SK-N-MC (cell line): ENCODE measurements around the gene CIT.

Source experiments
- DNase-seq: peaks from one replicate; pipeline ENCODE4 v3.0.0-alpha.2; 2011; ENCODE audit warnings: low read depth, low spot score
- H3K27ac ChIP-seq: fragments of 200-600 bp; sonication (generic); 2 replicates; pipeline ENCODE4 v1.5.1; 2016; ENCODE audit warnings: mixed run types
- H3K36me3 ChIP-seq: fragments of 200-600 bp; sonication (generic); 2 replicates; pipeline ENCODE4 v1.6.1; 2017; ENCODE audit warnings: antibody characterized with exemption, low read length, mixed read lengths; ENCODE audit not compliant: insufficient read depth
- H3K4me3 ChIP-seq: fragments of 200-600 bp; sonication (generic); 2 replicates; pipeline ENCODE4 v1.5.1; 2016
- H3K9ac ChIP-seq: fragments of 200-600 bp; sonication (generic); 2 replicates; pipeline ENCODE4 v1.8.0; 2017; ENCODE audit warnings: mixed run types, mixed read lengths; ENCODE audit not compliant: insufficient read length
- H3K9me3 ChIP-seq: fragments of 200-600 bp; sonication (generic); 2 replicates; pipeline ENCODE4 v1.6.1; 2017; ENCODE audit warnings: low read depth, mild to moderate bottlenecking, antibody characterized with exemption, low read length, moderate library complexity, mixed read lengths
- EZH2 ChIP-seq: fragments of 200-600 bp; sonication (generic); IDR thresholded peaks from one replicate; pipeline ENCODE4 v1.6.1; 2017; ENCODE audit warnings: antibody characterized with exemption
- FOXP2 ChIP-seq: optimal IDR thresholded peaks from 2 replicates; pipeline ENCODE3; 2011; ENCODE audit warnings: mild to moderate bottlenecking, moderate library complexity; ENCODE audit not compliant: insufficient read depth; ENCODE audit errors: extremely low read length, control extremely low read depth
- POLR2AphosphoS5 ChIP-seq: IDR thresholded peaks from 2 replicates; pipeline ENCODE4 v1.6.1; 2012; ENCODE audit warnings: mild to moderate bottlenecking, low read depth, low read length, borderline replicate concordance

The CIT gene

GRCh38 chr12:119672194-119672593 is 204.9 kb downstream of the CIT start:
- no peak overlapping the region for H3K4me3 ChIP-seq
- TF ChIP-seq EZH2 = no peak
- TF ChIP-seq FOXP2 = no peak
- TF ChIP-seq POLR2AphosphoS5 = no peak

GRCh38 chr12:119671070-119671469 is 206.1 kb downstream of the CIT start:
- Histone ChIP-seq H3K36me3 (peaks cover 50% of the 10 kb centered on the region), H3K9ac (no peak overlapping the region), H3K9me3 (no peaks in the 10 kb centered on the region), H3K4me3 (no peak overlapping the region), H3K27ac (no peak overlapping the region)
- no peak for DNase-seq
- no peak for TF ChIP-seq POLR2AphosphoS5

More at GRCh38 chr12:119672194-119672593, 204.9 kb downstream of the CIT start:
- DNase-seq = no peak
- H3K36me3 ChIP-seq = peaks cover 61% of the 10 kb centered on the region
- no peak overlapping the region for H3K9ac ChIP-seq
- H3K9me3 ChIP-seq = no peaks in the 10 kb centered on the region
- no peak overlapping the region for H3K27ac ChIP-seq

- peaks cover 38% of the 10 kb centered on the region for H3K36me3 ChIP-seq
- H3K9me3 ChIP-seq = no peaks in the 10 kb centered on the region
- TF ChIP-seq EZH2 (no peak), FOXP2 (no peak), POLR2AphosphoS5 (no peak)
- H3K4me3 ChIP-seq = no peak overlapping the region
- no peak for DNase-seq
- no peak overlapping the region for H3K9ac ChIP-seq
- no peak overlapping the region for H3K27ac ChIP-seq
These were observed 207.2 kb downstream of the CIT start for GRCh38 chr12:119669744-119670472.

- H3K9ac ChIP-seq = peak overlapping the region; percentile 94
- TF ChIP-seq FOXP2 = no peak
- no peak for TF ChIP-seq POLR2AphosphoS5
- no peak for TF ChIP-seq EZH2
- DNase-seq = no peak
- peak overlapping the region; percentile 52 for H3K27ac ChIP-seq
- no peaks in the 10 kb centered on the region for H3K9me3 ChIP-seq
- peak overlapping the region; percentile 94 for H3K4me3 ChIP-seq
- peaks cover 23% of the 10 kb centered on the region for H3K36me3 ChIP-seq
These were observed 208.7 kb downstream of the CIT start for GRCh38 chr12:119668324-119668841.

GRCh38 chr12:119667577-119668323 is 209.4 kb downstream of the CIT start, which contains the start of gene PRKAB1:
Gene PRKAB1 (plus strand): TSS chr12:119668133. CDS start chr12:119668245, 112 bp downstream.
- H3K9ac ChIP-seq = peak within 1 kb of the TSS; percentile 94
- H3K36me3 ChIP-seq = peaks cover 17% of the 10 kb centered on the region
- TF ChIP-seq FOXP2 (peak; percentile 77), POLR2AphosphoS5 (peak; percentile 86), EZH2 (no peak)
- DNase-seq = peak; percentile 68
- H3K27ac ChIP-seq = peak within 1 kb of the TSS; percentile 52
- H3K9me3 ChIP-seq = no peaks in the 10 kb centered on the region
- peak within 1 kb of the TSS; percentile 94 for H3K4me3 ChIP-seq

- Histone ChIP-seq H3K9ac (peak overlapping the region; percentile 65), H3K9me3 (no peaks in the 10 kb centered on the region), H3K27ac (no peak overlapping the region), H3K4me3 (peak overlapping the region; percentile 94), H3K36me3 (peaks cover 10% of the 10 kb centered on the region)
- no peak for TF ChIP-seq FOXP2
- TF ChIP-seq POLR2AphosphoS5 = no peak
- TF ChIP-seq EZH2 = no peak
- no peak for DNase-seq
These were observed 210.1 kb downstream of the CIT start for GRCh38 chr12:119666900-119667576.

GRCh38 chr12:119666226-119666795 is 210.8 kb downstream of the CIT start:
- Histone ChIP-seq H3K27ac (no peak overlapping the region), H3K36me3 (peaks cover 3% of the 10 kb centered on the region; the same call in 1 of the 2 replicates), H3K9me3 (no peaks in the 10 kb centered on the region), H3K9ac (no peak overlapping the region), H3K4me3 (no peak overlapping the region; the same call in 1 of the 2 replicates)
- DNase-seq = no peak
- TF ChIP-seq EZH2 = no peak
- TF ChIP-seq POLR2AphosphoS5 = no peak
- no peak for TF ChIP-seq FOXP2

- no peaks in the 10 kb centered on the region for H3K9me3 ChIP-seq
- no peaks in the 10 kb centered on the region; the same call in 1 of the 2 replicates for H3K36me3 ChIP-seq
- H3K4me3 ChIP-seq = no peak overlapping the region
- no peak for TF ChIP-seq EZH2
- no peak for TF ChIP-seq FOXP2
- no peak for TF ChIP-seq POLR2AphosphoS5
- no peak for DNase-seq
- no peak overlapping the region for H3K9ac ChIP-seq
- no peak overlapping the region for H3K27ac ChIP-seq
These were observed 211.8 kb downstream of the CIT start for GRCh38 chr12:119665164-119665929.
